ENCODE results near the gene FMNL2. TPM values are rescaled to one million over a fixed set of nuclear protein-coding genes. Genes with fewer than 3 reads are reported as not detected.

Gene FMNL2
- total RNA-seq, 1 experiment from 2014 or later, result 33.6 TPM

GRCh38 chr2:152505495-152505906 lies 170.5 kb downstream of the FMNL2 start:
- Mint-ChIP-seq H3K4me1 (peaks cover 36 to 38% of the 10 kb centered on the region in 2 experiments), H3K27me3 (ENCODE audit: low read depth) (no peaks in the 10 kb centered on the region), H3K4me3 (no peak overlapping the region), H3K36me3 (ENCODE audit: insufficient read depth in 1 of 3, low read depth in 3 of 3) (peaks cover 0 to 5% (median 0%) of the 10 kb centered on the region in 3 experiments; a peak in 1 of 7 replicates), H3K9me3 (no peaks in the 10 kb centered on the region), H3K27ac (peak overlapping the region in 1 of 3 experiments; percentile 63; a peak in 2 of 7 replicates)
- no peak overlapping the region for H4K91ac ChIP-seq (ENCODE audit: insufficient read length, low read depth, low read length)
- H3K9ac ChIP-seq (ENCODE audit: extremely low read depth, insufficient read length, low read length), result no peak overlapping the region
- no peak overlapping the region for H4K8ac ChIP-seq (replicated peaks; ENCODE audit: insufficient read length, low read depth, low read length)
- H2BK120ac ChIP-seq (ENCODE audit: low read depth, low read length, poor library complexity, severe bottlenecking), result no peak overlapping the region
- peaks cover 4% of the 10 kb centered on the region; the same call in 1 of the 2 replicates for H3K79me2 ChIP-seq (ENCODE audit: insufficient read depth, low read length)
- no peak for TF ChIP-seq CTCF (conservative IDR thresholded peaks at IDR 0.05)
- H2AFZ ChIP-seq (ENCODE audit: low read length), result no peak overlapping the region
- no peaks in the 10 kb centered on the region for H3K23me2 ChIP-seq (ENCODE audit: insufficient read length, low read depth, low read length, poor library complexity, severe bottlenecking)
- no peaks in the 10 kb centered on the region for H3K9me3 ChIP-seq (ENCODE audit: control insufficient read depth, low read depth, low read length)
- no peak overlapping the region for H2BK15ac ChIP-seq (ENCODE audit: low read depth, low read length)
- H3K27me3 ChIP-seq (ENCODE audit: insufficient read depth, low read length), result no peaks in the 10 kb centered on the region
- H3K4me2 ChIP-seq (ENCODE audit: insufficient read depth, insufficient read length, low read length), result no peak overlapping the region
- no peak overlapping the region for H3K23ac ChIP-seq (ENCODE audit: insufficient read length, low read depth, low read length)
- no CpG with 5 or more reads among the region's 9 CpGs for WGBS (ENCODE audit: extremely low coverage, insufficient read length, low lambda C conversion rate)
- H2BK12ac ChIP-seq (ENCODE audit: insufficient read length, low read depth, low read length), result no peak overlapping the region
- H4K20me1 ChIP-seq (ENCODE audit: control insufficient read depth, insufficient read depth, insufficient read length), result no peaks in the 10 kb centered on the region
- no peak overlapping the region for H2BK20ac ChIP-seq (ENCODE audit: low read depth, low read length, poor library complexity, severe bottlenecking)
- no peak overlapping the region for H4K5ac ChIP-seq (ENCODE audit: insufficient read length, low read depth, low read length)
- H2BK5ac ChIP-seq (ENCODE audit: insufficient read length, low read length), result no peak overlapping the region
- H3K79me1 ChIP-seq (ENCODE audit: insufficient read depth, low read depth, low read length, poor library complexity, severe bottlenecking), result no peaks in the 10 kb centered on the region
- H3K14ac ChIP-seq (ENCODE audit: insufficient read depth, low read length), result no peak overlapping the region
- DNase-seq, result no peak
- no peak overlapping the region for H3K4ac ChIP-seq (ENCODE audit: low read depth, low read length)
- no peak overlapping the region for H3K18ac ChIP-seq (ENCODE audit: insufficient read length, low read depth, low read length)
- H3T11ph ChIP-seq (ENCODE audit: low read length), result no peak overlapping the region
- H3K27ac ChIP-seq (ENCODE audit: insufficient read length, low read depth, low read length), result no peak overlapping the region
- no peak overlapping the region for H3K56ac ChIP-seq (ENCODE audit: insufficient read length, low read depth, low read length)
- peaks cover 6% of the 10 kb centered on the region; the same call in 1 of the 2 replicates for H3K4me1 ChIP-seq (ENCODE audit: insufficient read depth, low read length)
- no peak overlapping the region for H2AK5ac ChIP-seq (ENCODE audit: insufficient read length, low read length)

Data from H9 (cell line).